Hepatocyte (in vitro differentiated cells): Measurements from ENCODE around the gene RNF217. TPM values are rescaled to one million over a fixed set of nuclear protein-coding genes. Genes with fewer than 3 reads are reported as not detected.

Experiments used
- DNase-seq: peaks from one replicate; pipeline ENCODE4 v3.0.0-alpha.2; 2016; ENCODE audit warnings: low spot score
- H2AFZ ChIP-seq: fragments of 200-600 bp; sonication (generic); 2 replicates; pipeline ENCODE4 v1.6.0; 2016; ENCODE audit warnings: antibody characterized with exemption, mild to moderate bottlenecking
- H3K27ac ChIP-seq: fragments of 200-600 bp; sonication (generic); 2 replicates; pipeline ENCODE4 v1.5.1; 2016; ENCODE audit warnings: mild to moderate bottlenecking
- H3K27me3 ChIP-seq: fragments of 200-600 bp; sonication (generic); 2 replicates; pipeline ENCODE4 v1.6.1; 2016
- H3K36me3 ChIP-seq: fragments of 200-600 bp; sonication (generic); replicated peaks from 2 replicates; pipeline ENCODE4 v1.5.1; 2016; ENCODE audit warnings: low read depth; ENCODE audit not compliant: insufficient read depth
- H3K4me1 ChIP-seq: fragments of 200-600 bp; sonication (generic); 2 replicates; pipeline ENCODE4 v1.5.1; 2016; ENCODE audit warnings: mild to moderate bottlenecking, moderate library complexity; ENCODE audit not compliant: insufficient read depth
- H3K4me2 ChIP-seq: fragments of 200-600 bp; sonication (generic); 2 replicates; pipeline ENCODE4 v1.6.0; 2016
- H3K4me3 ChIP-seq: fragments of 200-600 bp; sonication (generic); 2 replicates; pipeline ENCODE4 v1.5.1; 2016; ENCODE audit warnings: mild to moderate bottlenecking
- H3K79me2 ChIP-seq: fragments of 200-600 bp; sonication (generic); 2 replicates; pipeline ENCODE4 v1.6.0; 2017; ENCODE audit warnings: mild to moderate bottlenecking
- H3K9me2 ChIP-seq: fragments of 200-600 bp; sonication (generic); replicated peaks from 2 replicates; pipeline ENCODE4 v1.6.0; 2017; ENCODE audit warnings: mild to moderate bottlenecking; ENCODE audit not compliant: insufficient read depth
- H3K9me3 ChIP-seq: fragments of 200-600 bp; sonication (generic); 2 replicates; pipeline ENCODE4 v1.5.1; 2016; ENCODE audit warnings: low read depth, mild to moderate bottlenecking
- H4K20me1 ChIP-seq: fragments of 200-600 bp; sonication (generic); 2 replicates; pipeline ENCODE4 v1.6.0; 2016; ENCODE audit warnings: mild to moderate bottlenecking; ENCODE audit not compliant: insufficient read depth, poor library complexity, severe bottlenecking
- CTCF ChIP-seq: fragments of 200-600 bp; sonication (generic); IDR thresholded peaks from 2 replicates; pipeline ENCODE4 v1.5.1; 2016; ENCODE audit warnings: antibody characterized with exemption, mild to moderate bottlenecking; ENCODE audit not compliant: poor library complexity
- EZH2 ChIP-seq: fragments of 200-600 bp; sonication (generic); IDR thresholded peaks from 2 replicates; pipeline ENCODE4 v1.6.1; 2016; ENCODE audit warnings: antibody characterized with exemption, mild to moderate bottlenecking, borderline replicate concordance
- EZH2phosphoT487 ChIP-seq: fragments of 200-600 bp; sonication (generic); IDR thresholded peaks from one replicate; pipeline ENCODE4 v1.6.1; 2018; ENCODE audit warnings: antibody characterized with exemption, mild to moderate bottlenecking, low read depth, moderate library complexity; ENCODE audit not compliant: unreplicated experiment, severe bottlenecking
- WGBS: methylation state at CpG from one replicate; pipeline ENCODE4 v1.1.6; 2016; ENCODE audit warnings: low lambda C conversion rate; ENCODE audit errors: missing lambda C conversion rate; 5-methylcytosine and 5-hydroxymethylcytosine counted together
- polyA plus RNA-seq: library from polyadenylated mRNA; unstranded; fragments of >200 nt; fragmentation: Nextera tagmentation; extraction: Ambion mirVana; gene quantifications from 2 replicates; pipeline ENCODE4 v1.2.1, GENCODE V29; 2016
- total RNA-seq: library from RNA; depleted of rRNA; stranded (reverse); fragments of >200 nt; gene quantifications from 2 replicates; pipeline ENCODE4 v1.2.3, GENCODE V29; 2014

RNF217 gene
- total and polyA plus RNA-seq, 2 experiments from 2014 or later, result 8.8 to 18.4 TPM

GRCh38 chr6:125004198-125004597, 42.0 kb downstream of the RNF217 start:
- H3K79me2 ChIP-seq, result peaks cover 12% of the 10 kb centered on the region
- H2AFZ ChIP-seq, result no peak overlapping the region
- H3K36me3 ChIP-seq, result no peaks in the 10 kb centered on the region
- no peak overlapping the region for H3K4me2 ChIP-seq
- H3K4me1 ChIP-seq, result no peaks in the 10 kb centered on the region
- TF ChIP-seq EZH2phosphoT487 (no peak), CTCF (no peak), EZH2 (no peak)
- no peak for DNase-seq
- no peaks in the 10 kb centered on the region for H3K9me3 ChIP-seq
- H3K4me3 ChIP-seq, result no peak overlapping the region
- WGBS, result 88% methylated on average over 1 of the region's 1 CpG
- no peaks in the 10 kb centered on the region for H3K9me2 ChIP-seq
- no peak overlapping the region for H3K27ac ChIP-seq
- no peaks in the 10 kb centered on the region for H3K27me3 ChIP-seq
- H4K20me1 ChIP-seq, result no peaks in the 10 kb centered on the region

GRCh38 chr6:125004797-125005595, 42.8 kb downstream of the RNF217 start:
- Histone ChIP-seq H3K4me2 (no peak overlapping the region), H3K9me3 (no peaks in the 10 kb centered on the region), H3K27me3 (no peaks in the 10 kb centered on the region), H4K20me1 (no peaks in the 10 kb centered on the region), H3K79me2 (peaks cover 11% of the 10 kb centered on the region), H3K4me1 (no peaks in the 10 kb centered on the region), H3K36me3 (no peaks in the 10 kb centered on the region), H3K9me2 (no peaks in the 10 kb centered on the region), H3K4me3 (no peak overlapping the region), H3K27ac (no peak overlapping the region), H2AFZ (no peak overlapping the region)
- 100% methylated on average over 2 of the region's 2 CpGs for WGBS
- TF ChIP-seq CTCF, result no peak
- TF ChIP-seq EZH2phosphoT487, result no peak
- TF ChIP-seq EZH2, result no peak
- no peak for DNase-seq

- Histone ChIP-seq H3K4me3 (no peak overlapping the region), H4K20me1 (no peaks in the 10 kb centered on the region), H3K27ac (no peak overlapping the region), H3K4me2 (no peak overlapping the region), H3K27me3 (no peaks in the 10 kb centered on the region), H3K4me1 (no peaks in the 10 kb centered on the region), H3K9me2 (no peaks in the 10 kb centered on the region), H3K79me2 (peaks cover 15% of the 10 kb centered on the region), H3K36me3 (no peaks in the 10 kb centered on the region), H3K9me3 (no peaks in the 10 kb centered on the region), H2AFZ (no peak overlapping the region)
- 47% methylated on average over 3 of the region's 3 CpGs for WGBS
- TF ChIP-seq CTCF (no peak), EZH2 (no peak), EZH2phosphoT487 (no peak)
- no peak for DNase-seq
Observed at GRCh38 chr6:125008261-125008703, 46.0 kb downstream of the RNF217 start.
